ENCODE data around the gene LIN37. TPM values are rescaled to one million over a fixed set of nuclear protein-coding genes. Genes with fewer than 3 reads are reported as not detected.
A peak's percentile ranks its signal among the peaks of the same experiment; 100 is the strongest.

LIN37 gene
- total and polyA plus RNA-seq, 7 donors, result 3.1 to 26.8 (median 14.5) TPM

DNA sequence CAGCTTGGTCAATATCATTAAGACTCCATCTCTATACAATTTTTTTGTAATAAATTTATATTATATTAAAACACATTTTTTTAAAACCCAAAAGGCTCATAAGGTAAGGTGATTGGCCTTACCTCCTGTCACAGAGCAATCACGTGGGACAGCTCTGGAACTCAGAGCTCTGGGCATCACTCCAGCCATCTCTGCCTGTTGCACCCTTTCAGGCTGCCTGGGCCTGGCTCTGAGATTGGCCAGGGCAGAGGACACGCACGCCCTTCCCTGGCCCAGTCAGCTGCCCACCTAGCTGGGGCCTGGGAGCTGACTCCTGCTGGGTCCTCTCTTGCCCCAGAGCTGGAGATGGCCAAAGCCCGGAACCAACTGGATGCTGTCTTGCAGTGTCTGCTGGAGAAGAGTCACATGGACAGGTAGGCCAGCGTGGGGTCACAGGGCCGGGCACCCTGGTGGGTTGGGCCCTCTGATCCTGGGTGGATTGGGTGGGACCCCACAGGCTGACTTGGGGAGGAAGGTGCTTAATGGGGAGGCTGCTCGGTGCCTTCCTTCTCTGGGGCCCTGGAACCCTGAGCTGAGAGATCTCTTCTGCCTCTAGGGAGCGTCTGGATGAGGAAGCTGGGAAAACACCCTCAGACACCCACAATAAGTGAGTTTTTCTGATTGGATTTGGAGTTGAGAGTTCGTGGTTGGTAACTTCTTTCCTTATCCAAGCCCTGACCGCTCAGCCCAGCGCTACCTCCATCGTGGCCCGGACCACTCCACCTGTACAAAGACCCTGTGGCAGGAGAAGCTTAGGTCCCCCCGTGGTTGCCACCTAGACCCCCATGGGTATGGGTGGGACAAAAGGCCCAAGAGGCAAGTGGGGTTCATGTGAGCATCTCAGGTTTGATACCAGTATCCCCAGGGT lies 3.7 kb downstream of the LIN37 start:
- intact Hi-C loops (cut with DNase I), result no loop called here
- no peak for ATAC-seq

GRCh38 chr19:35752746-35753350 lies 4.5 kb downstream of the LIN37 start:
- Histone ChIP-seq H3K9me3 (no peaks in the 10 kb centered on the region), H3K4me1 (peaks cover 17% of the 10 kb centered on the region), H3K27ac (no peak overlapping the region), H3K27me3 (ENCODE audit: insufficient read depth in 3 of 3, low read length in 2 of 3) (no peaks in the 10 kb centered on the region), H3K4me3 (no peak overlapping the region), H3K36me3 (ENCODE audit: insufficient read depth in 1 of 2, low read depth in 1 of 2) (peaks cover 0 to 24% of the 10 kb centered on the region in 2 donors)
- no peak for TF ChIP-seq CTCF (IDR thresholded peaks at IDR 0.05)
- intact Hi-C loops (cut with DNase I), result no loop called here
- ATAC-seq (no peak), DNase-seq (no peak)
- WGBS, 3 donors, result 83 to 91% (median 90%) methylated on average over 17 to 20 of the region's 20 CpGs

More for the DNA sequence above, 3.7 kb downstream of the LIN37 start:
- Histone ChIP-seq H3K4me1 (peaks cover 22% of the 10 kb centered on the region), H3K27ac (no peak overlapping the region), H3K36me3 (ENCODE audit: insufficient read depth in 1 of 2, low read depth in 1 of 2) (peaks cover 0 to 24% of the 10 kb centered on the region in 2 donors), H3K9me3 (no peaks in the 10 kb centered on the region), H3K27me3 (ENCODE audit: insufficient read depth in 3 of 3, low read length in 2 of 3) (no peaks in the 10 kb centered on the region), H3K4me3 (no peak overlapping the region)
- no peak for TF ChIP-seq CTCF (IDR thresholded peaks at IDR 0.05)
- DNase-seq, result no peak
- 73 to 84% (median 83%) methylated on average over 13 to 14 of the region's 14 CpGs for WGBS, 3 donors

- no peaks in the 10 kb centered on the region for H3K9me3 ChIP-seq
- H3K27me3 ChIP-seq (ENCODE audit: insufficient read depth in 3 of 3, low read length in 2 of 3), result no peaks in the 10 kb centered on the region
- H3K27ac ChIP-seq, result peak overlapping the region; percentile 94
- peaks cover 18% of the 10 kb centered on the region for H3K4me1 ChIP-seq
- intact Hi-C loops (cut with DNase I), result no loop called here
- DNase-seq, result no peak
- ATAC-seq, result no peak
- WGBS, 3 donors, result 63 to 86% (median 64%) methylated on average over 20 of the region's 20 CpGs
- no peak for TF ChIP-seq CTCF (IDR thresholded peaks at IDR 0.05)
- H3K4me3 ChIP-seq, result no peak overlapping the region
- H3K36me3 ChIP-seq (ENCODE audit: insufficient read depth in 1 of 2, low read depth in 1 of 2), result peaks cover 0 to 24% of the 10 kb centered on the region in 2 donors
Measured at GRCh38 chr19:35753634-35754369, 5.4 kb downstream of the LIN37 start.

GRCh38 chr19:35754370-35755130 lies 6.2 kb downstream of the LIN37 start:
- DNase-seq, result no peak
- H3K9me3 ChIP-seq, result no peaks in the 10 kb centered on the region
- no peak for ATAC-seq
- TF ChIP-seq CTCF (IDR thresholded peaks at IDR 0.05), result no peak
- H3K4me3 ChIP-seq, result peak overlapping the region; percentile 83
- WGBS, 3 donors, result 48 to 65% (median 53%) methylated on average over 13 of the region's 13 CpGs
- intact Hi-C loops (cut with DNase I), result loop anchor here in 1 of 2 donors (5.0 kb wide), 1 partner anchor 178 kb away; no protein-coding TSS in a partner anchor
- H3K27ac ChIP-seq, result peak overlapping the region; percentile 94
- peaks cover 0 to 24% of the 10 kb centered on the region in 2 donors for H3K36me3 ChIP-seq (ENCODE audit: insufficient read depth in 1 of 2, low read depth in 1 of 2)
- peaks cover 16% of the 10 kb centered on the region for H3K4me1 ChIP-seq
- H3K27me3 ChIP-seq (ENCODE audit: insufficient read depth in 3 of 3, low read length in 2 of 3), result no peaks in the 10 kb centered on the region

Data from psoas muscle (tissue), 8 donors.